GM19239 (cell line): ENCODE results near the gene TAC4.

Source experiments
- DNase-seq: peaks from one replicate; pipeline ENCODE4 v3.0.0; 2011; ENCODE audit warnings: low spot score; ENCODE audit not compliant: insufficient read length
- FAIRE-seq: peaks from 2 replicates; lab custom pipeline; 2011; peaks lifted over from hg19 to GRCh38; lab: Jason Lieb, UNC

TAC4 gene

DNA sequence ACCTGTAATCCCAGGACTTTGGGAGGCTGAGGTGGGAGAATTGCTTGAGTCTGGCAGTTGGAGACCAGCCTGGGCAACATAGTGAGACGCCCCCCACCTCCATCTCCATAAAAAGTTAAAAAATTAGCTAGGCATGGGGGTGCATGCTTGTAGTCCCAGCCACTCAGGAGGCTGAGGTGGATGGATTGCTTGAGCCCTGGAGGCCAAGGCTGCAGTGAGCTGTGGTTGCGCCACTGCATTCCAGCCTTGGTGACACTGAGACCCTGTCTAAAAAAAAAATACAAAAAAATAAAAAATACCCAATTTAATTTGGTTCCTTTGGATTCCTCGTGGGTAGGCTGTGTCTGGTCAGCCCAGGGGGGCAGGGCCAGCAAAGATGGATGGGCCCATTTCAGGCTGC is 26.1 kb upstream of the TAC4 start:
- DNase-seq = no peak
- no peak for FAIRE-seq

DNA sequence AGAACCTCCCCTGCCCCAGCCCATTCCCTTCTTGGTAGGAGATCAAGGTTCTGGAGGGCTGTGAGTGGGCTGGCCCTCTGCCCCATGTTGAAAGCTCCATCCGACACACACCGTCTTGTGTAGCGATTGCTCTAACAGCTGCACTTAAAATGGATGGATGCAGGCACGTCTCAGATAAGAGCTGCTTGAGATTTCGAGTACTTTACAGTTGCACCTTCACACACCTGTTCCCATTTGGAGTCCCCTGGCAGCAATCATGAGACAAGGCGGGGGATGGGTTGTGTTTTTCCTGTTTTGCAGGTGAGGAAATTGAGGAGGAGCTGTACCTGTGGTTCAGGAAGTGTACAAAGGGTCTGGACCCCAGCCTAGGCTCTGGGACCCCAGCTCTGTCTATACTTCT is 25.6 kb upstream of the TAC4 start:
- no peak for FAIRE-seq
- no peak for DNase-seq

DNA sequence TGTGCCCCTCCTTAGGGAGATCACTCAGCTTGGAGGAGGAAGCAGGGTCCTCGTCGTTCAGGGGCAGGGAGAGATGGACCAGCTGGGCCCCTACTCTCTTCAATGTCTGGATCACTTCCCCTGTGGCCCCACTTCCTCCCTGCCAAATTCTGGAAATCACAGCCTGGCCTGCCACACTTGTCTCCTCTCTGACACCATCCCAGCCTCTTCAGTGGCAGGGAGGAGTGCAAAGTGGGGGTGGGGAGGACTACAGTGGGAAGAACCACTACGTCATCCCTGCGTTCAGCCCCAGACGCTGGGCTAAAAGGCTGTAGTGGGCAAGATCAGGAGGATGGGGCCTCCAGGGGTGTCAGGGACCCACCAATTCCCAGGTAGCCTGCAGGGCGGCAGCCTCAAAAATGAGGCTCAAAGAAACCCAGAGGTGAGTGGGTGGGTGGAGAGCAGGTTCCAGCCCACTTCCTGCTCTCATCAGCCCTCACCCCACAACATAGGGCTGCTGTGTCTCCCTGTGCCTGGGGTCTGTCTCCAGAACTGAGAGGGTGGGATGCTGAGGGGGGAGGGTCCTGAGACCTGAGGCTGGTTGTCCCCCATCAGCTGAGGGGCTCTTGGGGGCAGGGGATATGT is 25.0 kb upstream of the TAC4 start:
- DNase-seq (no peak), FAIRE-seq (no peak)

DNA sequence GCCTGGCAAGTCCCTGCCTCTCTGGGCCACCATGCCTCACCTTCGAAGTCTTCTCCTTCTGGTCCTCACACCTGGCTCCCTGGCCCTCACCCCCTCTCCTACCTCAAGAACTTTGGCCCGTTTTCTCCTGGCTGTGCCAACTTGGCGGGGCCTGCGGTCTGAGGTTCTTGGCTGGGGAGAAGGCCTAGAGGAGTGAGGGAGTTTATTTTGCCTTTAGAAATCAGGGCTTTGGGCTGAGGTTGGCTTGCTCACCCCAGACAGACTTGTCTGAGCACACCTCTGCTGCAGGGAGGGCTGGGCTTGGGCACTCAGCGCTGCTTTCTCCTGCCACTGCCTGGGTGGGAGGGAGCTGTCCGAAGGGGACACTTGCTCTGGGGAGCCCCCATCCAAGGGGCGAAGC is 23.3 kb upstream of the TAC4 start:
- DNase-seq (no peak), FAIRE-seq (no peak)

DNA sequence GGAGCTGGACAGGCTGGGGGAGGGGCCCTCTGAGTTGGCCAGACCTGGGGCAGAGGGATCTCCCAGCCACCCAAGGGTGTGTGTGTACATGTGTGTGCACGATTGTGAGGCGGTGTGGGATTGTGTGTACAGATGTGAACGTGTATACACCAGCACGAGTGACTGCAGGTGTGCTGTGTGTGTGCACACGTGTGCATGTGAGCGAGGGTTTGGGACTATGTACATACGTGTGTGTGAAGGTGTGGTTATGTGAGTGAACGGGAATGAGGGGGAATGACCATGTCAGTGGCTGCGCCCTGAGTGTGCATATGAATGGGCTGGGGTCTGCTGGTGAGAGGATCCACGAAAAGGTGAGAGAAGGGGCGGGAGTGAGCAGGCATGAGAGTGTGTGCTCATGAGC is 22.4 kb upstream of the TAC4 start:
- FAIRE-seq (no peak), DNase-seq (no peak)

DNA sequence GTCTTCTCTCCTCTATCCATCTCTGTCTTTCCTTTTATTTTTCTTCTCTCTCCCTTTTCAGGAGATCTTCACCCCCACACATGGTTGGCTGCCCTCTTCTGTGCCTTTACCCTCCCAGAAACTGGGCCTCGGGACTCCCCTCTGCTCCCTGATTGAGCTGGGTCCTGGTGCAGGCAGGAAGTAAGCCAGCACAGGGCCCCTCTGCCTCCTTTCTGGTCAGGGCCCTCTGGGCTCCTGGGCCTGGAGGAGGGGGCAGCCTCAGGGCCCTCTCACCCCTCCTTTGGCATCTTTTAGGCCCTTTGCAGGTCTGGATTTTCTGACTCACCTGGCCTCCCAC is 21.1 kb upstream of the TAC4 start:
- FAIRE-seq (no peak), DNase-seq (no peak)

DNA sequence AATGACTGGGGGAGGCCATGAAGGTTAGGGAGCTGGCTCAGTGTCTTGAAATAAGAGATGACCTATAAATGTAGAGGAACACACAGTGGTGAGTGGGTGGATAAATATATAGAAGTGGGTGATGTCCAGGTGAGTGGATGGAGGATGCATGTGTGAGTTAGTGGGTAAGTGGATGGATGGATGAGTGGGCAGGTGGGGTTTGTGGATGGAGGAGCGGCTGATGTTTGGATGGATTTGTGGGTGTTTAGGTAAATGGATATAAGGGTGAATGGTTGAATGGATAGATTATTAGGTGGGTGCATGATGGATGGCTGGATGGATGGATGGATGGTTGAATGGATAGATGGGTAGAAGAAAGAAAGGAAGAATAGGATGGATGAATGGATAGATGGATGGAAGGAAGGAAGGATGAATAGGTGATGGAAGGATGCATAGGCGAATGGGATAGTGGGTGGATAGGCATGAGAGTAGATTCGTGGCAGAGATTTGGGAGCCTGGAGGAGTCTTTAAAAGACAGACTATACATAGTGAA is 19.1 kb upstream of the TAC4 start:
- FAIRE-seq (no peak), DNase-seq (no peak)

DNA sequence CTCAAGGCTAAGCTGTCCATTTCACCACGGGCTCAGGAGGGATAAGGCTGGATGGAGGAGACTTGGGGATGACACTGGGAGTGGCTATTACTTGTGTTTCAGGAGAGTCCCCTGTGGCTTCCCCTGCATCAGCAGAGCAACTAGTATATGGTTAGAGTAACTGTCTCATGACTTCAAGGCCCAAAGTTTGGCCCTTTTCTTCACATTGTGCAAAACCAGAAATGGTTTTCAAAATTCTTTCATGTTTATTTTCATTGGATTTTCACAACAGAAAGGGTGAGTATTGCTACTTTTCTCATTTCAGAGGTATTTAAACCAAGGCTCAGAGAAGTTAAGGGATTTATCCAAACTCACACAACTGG is 18.1 kb upstream of the TAC4 start:
- FAIRE-seq = no peak
- no peak for DNase-seq

DNA sequence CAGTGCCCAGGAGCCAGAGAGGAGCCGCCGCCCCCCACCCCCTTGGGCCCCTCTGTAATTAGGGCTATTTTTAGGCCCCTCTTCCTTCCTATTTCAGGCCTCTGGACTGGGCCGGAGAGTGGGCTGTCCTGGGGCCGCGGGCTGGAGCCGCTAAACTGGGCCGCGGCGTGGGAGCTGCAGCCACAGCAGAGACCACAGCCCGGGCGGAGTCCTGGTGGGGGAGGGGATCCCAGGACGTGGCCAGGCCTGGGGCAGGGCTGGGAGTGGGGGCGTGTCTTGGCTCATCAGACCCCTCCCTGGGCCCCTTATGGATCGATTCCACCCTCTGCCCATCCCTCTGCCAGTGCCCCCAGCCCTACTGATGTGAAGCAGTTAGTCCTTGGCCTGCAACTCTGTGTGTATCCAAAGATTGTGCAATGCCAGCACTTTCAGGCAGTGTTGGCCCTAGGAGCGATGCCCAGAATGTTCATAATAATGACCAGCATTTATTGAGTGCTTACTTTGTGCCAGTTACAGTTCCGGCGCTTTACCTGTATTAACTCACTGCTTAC is 15.0 kb upstream of the TAC4 start:
- DNase-seq (no peak), FAIRE-seq (no peak)

DNA sequence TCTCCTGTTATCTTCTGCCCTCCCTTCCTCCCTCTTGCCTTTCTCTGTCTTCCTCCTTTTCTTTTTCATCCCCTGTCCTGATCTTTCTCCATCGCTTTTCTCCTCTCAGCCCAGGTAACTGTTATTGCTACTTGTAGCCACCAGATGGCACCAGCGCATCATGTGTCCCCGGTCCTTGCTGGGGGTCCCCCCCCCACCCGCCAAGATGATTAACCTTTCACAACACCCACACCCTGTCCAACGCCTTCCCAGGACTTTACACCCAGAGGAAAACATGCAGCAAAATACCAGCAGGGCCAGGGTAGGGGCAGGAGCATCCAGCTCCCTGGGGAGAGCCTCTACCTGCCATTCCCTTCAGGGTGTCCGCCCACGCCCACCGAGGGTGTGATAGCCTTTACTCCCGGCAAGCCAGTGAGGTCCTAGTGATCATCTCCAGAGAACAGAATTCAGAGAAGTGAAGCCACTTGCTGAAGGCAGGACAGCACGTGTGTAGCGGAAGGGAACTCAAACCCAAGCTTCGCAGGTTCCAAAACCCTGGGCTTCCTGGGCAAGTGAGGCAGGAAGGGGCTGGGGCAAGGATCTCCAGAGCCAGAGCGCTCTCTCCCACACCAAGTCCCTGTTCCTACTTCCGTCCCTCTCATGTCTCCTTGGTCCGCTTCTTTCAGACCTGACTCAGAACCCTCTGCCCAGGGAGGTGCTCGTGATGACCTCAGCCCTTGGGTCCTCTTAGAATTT is 13.4 kb upstream of the TAC4 start:
- DNase-seq (peak; percentile 70), FAIRE-seq (peak; percentile 77)

DNA sequence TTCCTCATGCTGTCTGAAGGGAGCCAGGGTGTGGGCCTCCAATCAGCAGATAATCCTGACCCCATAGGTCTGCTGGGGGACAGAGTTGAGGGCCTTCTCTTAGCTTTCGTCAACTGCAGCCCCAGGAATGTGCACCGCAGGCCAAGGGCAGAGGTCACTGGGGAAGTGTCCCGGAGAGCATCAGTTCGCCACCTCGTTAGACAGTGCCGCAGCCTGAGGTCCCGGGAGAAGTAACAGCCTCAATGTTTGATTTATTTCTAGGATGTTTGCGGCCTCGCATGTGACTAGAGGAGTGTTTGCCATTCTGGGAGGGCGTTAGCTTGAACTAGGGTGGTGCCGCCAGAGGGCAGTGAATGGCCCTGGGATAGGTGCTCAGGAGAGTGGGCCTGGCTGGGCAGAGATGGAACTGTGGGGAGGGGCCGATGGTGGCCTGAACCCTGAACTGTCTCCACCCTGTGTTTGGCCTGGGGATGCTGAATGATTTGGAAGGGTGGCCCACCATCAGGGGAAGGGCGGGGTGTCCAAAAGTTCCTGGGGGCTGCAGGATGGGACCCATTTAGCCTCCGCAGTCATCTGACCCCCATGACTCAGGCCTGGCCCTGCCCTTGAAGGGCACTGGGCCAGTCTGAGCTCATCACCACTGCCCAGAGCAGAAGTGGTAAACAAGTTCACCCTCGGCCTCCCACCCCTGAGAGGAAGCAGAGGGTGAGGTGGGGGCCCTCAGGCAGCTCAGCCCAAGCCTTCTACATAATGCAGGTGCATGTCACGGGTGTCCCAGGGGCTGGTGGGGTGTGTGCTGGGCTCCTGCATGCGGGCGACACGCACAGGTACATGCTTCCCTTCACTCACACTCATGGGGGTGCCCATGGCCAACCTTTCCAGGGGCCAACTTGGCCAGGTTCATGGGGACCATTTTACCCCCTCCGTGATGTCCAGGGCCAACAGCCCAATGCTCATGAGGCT is 12.4 kb upstream of the TAC4 start:
- no peak for FAIRE-seq

DNA sequence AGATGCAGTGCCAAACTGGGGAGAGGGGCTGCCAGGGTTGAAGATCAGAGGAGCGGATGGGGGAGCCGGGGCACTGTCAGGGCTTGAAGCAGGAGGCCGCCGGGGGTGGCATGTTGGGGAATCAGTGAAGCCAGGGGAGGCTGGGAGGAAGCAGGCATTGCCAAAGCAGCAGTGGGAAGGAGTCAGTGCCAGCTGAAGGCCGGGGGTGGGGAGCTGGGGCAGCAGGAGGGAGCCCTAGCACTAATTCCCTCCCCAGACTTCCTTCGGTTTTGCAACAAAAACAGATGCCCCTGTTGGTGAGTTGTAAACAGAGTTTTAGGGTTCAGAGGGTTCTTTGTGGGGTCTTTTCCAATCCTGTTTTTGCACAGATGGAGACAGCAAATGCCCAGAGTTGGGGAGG is 10.9 kb upstream of the TAC4 start:
- FAIRE-seq (no peak), DNase-seq (no peak)

More for the DNA sequence above, 12.4 kb upstream of the TAC4 start:
- DNase-seq = no peak

DNA sequence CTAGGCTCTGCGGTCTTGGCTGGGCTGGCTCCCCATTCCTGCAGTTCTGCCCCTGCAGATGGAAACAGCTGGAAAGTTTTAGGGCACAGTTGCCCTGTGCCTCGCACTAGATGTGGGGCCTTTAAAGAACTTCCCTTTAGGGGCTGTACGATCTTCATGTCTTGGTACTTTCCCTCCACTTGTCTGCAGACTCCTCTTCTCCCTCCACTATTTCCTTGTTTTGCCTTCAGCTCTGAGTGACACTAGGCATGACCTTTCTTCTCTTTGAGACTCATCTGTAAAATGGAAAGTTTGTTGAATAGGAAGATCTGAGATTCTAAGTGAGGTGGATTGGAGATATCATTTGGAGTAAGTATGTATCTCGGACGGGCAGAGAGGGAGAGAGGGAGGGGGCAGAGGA is 6.3 kb upstream of the TAC4 start:
- DNase-seq (no peak), FAIRE-seq (no peak)

DNA sequence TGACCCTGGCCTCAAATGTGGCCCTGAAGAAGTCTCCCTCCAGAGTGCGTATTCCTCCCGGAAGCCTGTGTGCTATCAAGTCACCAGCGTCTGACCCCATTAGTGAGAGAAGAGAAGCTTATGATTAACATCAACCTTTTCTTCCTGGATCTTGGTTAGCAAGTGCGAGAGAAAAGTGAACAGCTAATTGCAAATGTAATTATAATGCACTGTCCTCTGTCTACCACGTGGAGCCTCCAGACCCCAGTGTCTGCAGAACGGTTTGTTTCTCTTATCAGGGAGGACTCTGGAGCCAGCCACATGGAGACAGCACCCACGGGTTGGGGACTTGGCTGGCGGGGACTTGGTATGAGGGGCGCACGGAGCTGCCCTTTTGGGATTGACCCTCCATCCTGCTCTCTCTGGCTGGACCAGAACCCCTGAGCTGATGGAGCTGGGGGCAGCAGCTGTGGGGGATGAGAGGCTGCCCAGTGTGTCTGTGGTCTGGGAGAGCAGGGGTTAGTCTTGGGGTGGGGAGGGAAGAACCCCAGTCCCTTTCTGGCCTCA is 5.7 kb upstream of the TAC4 start:
- DNase-seq (no peak), FAIRE-seq (no peak)

DNA sequence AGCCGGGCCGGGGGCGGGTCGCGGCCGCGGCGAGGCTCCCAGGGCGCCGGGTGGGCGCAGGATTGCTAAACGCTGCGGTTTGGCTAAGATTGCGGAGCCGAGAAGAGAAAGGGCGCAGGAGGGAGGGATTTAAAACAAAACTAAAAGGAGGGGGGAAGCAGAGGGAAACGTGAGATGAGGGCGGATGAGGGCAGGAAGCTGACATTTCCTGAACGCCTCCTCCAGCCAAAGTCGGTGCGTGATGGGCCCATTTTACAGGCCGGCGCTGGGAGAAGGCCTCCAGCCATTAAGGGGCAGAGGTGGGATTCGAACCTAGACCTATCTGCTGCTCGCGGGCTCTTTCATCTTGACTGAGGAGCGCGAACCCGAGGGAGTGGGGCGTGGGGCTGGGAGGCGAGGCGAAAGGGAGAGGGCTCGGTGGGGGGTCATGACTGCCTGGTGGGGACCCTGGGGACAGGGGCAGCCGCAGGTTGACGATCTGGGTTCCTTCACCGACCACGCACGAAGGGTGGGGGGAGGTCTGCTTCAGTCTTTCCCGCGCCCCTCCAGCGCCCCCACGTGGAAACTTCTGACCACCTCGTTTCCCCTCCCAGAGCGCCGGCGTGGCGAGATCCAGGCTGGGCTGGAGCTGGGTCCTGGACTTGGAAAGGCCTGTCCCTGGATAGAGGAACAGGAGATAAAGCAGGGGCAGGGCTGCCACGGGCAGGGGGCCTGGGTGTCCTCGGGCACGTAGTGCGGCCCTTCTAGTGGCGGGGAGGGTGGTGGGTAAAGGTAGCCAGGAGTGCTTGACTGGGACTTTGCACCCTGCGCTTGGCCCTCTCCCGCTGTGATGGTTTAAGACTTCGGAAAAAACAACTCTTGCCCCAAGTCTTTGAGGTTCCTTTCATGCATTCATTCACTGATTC is 3.8 kb upstream of the TAC4 start:
- FAIRE-seq (peak; percentile 79), DNase-seq (peak; percentile 61)

DNA sequence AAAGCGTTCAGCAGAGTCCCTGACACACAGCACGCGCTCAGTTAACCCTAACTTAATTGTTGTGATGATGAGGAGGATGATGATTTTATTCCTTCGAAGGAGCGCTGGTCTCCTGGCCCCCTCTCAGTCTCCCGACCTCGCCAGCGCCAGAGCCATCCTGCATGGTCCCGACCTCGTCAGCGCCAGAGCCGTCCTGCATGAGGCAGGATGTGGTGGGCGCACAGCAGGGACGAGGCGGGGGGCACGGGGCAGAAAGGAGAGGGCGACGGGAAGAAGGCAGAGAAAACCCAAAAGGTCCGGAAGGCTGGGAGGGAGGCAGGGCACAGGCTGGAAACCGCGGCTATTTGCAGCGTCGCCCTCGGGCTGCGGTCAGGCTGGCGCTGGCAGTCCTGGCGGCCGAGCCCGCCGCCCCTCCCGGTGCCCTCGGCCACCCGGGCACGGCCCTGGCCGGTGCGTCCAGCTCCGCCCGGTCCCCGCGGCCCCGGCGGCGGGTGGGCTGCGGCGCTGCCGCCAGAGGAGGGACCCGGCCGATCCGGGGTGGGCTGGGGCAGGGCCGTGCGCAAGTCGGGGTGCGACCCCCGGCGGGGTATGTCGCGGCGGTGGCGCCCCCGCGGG is 3.0 kb upstream of the TAC4 start:
- FAIRE-seq (peak; percentile 61), DNase-seq (no peak)

DNA sequence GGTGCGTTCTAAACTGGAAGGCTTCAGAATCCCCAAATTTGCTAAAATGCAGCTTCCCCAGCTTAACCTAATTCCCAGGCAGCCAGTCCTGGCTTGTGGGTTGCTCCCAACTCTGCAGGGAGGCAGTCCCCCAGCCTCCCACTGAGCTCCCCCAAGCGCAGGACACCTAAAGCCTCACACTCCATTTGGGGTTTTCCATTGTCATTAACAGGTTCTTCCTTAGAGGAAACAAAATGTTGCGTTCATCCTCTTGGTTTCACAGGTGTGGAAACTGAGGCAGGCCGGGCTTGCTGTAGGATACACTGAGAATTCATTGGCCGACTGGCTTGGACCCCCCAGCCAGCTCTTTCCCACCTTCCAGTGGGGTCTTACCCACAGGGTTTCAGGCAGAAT is 2.3 kb upstream of the TAC4 start:
- DNase-seq (no peak), FAIRE-seq (no peak)

DNA sequence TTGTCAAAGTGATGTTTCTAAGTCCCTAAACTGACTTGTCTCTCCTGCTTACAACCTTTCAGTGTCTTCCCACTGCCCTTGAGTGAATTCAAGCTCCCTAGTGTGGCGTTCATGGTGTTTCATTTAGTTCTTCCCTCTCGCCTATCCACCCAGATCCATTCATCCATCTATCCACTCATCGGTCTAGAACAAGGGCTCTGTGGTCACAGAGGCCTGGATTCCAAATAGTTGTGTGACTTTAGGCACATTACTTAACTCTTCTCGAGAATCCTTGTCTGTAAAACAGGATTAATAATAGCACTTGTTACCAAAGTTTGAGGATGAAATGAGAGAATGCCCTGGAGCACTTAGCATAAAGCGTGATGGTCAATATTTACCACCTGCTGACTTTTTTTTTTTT is 870 bp upstream of the TAC4 start:
- no peak for FAIRE-seq

More for the DNA sequence above, 870 bp upstream of the TAC4 start:
- DNase-seq = no peak
